IPS DF 19.7 (cell line): Measurements from ENCODE around the gene MYO5C.
"Not testable (repeated sequence)": the region's sequence is repeated elsewhere in the genome, so short reads cannot be mapped to it uniquely, and the experiment has no call there.

Source experiments
- DNase-seq: peaks from one replicate; pipeline ENCODE4 v3.0.0-alpha.2; 2013; ENCODE audit warnings: low read depth, low spot score

MYO5C gene

DNA sequence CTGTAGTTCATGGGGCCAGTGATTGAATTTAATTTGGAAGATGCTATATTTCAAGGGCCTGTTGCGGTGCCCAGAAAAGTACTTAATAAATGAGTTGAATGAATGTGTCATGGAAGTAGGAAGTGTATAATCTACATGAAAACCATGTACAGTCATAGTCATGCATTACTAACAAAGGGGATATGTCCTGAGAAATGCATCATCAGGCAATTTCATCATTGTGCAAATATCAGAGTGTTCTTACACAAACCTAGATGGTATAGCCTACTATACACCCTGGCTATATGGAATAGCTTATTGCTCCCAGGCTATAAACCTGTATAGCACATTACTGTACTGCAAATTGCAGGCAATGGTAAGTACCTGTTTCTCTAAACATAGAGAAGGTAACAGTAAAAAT lies 10.7 kb upstream of the MYO5C start:
- no peak for DNase-seq

- no peak for DNase-seq
Observed at GRCh38 chr15:52303093-52303772, 7.6 kb upstream of the MYO5C start.

DNA sequence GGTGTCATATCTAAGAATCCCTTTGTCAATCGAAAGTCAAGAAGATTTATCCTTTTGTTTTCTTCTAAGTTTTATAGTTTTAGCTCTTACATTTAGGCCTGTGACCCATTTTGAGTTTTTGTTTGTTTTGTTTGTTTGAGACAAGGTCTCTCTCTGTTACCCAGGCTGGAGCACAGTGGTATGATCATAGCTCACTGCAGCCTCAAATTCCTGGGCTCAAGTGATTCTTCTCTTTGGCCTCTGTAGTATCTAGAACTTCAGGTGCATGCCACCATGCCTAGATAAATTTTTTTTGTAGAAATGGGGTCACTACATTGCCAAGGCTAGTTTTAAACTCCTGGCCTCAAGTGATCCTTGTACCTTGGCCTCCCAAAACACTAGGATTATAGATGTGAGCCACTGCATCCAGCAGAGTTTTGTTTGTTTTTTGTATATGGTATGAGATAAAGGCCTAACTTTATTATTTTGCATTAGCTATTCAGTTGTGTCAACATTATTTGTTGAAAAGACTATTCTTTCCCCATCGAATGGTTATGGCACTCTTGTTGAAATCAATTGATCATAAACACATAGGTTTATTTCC lies 5.8 kb upstream of the MYO5C start:
- no peak for DNase-seq

- DNase-seq, result no peak
Observed at GRCh38 chr15:52294881-52295420, 653 bp downstream of the MYO5C start.

DNA sequence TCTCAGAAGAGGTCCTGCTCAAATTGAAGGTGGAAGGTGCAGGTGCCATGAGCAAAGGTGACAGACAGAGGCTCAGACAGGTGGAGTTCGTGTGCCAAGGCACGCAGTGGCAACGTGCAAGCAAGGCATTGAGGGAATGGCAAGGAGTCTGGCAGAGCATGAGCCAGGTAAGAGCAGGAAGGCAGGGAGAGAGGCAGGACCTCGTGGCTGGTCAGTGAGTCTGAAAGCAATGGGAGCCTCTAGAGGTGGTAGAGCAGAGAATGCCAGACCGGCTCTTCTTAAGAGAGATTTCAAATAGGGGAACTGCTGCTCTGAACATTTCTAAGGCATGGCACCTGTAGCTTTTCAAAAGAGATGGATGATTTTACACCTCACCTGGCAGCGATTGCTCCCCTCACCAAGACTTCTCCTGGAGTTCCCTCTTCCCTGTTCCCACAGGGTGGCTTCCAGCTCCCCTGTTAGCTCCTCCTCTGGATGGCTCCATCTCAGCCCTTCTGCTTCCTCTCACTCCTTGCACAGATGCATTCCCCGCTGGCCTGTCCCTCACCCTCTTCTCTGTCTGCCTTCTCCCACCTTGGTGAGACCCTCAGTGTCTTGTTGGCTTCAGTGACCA lies 2.7 kb downstream of the MYO5C start:
- DNase-seq, result no peak

DNA sequence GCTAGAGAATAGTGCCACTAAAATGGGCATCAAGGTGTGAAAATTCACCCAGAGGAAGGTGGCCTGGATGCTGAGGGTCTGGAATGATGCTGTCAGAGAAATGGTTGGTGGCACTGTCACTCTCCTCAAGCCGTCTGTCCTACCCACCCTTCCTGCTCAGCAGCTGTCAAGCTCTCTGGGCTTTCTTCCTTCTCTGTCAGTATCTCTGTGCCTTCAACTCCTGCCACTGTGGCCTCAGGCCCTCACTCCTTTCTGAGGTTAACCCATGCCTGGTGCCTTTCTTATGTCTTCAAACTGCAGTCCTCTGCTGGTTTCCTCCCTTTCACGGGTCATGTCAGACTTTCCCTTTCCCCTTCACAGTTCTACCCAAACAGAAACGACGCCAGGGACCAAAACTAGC lies 4.4 kb downstream of the MYO5C start:
- DNase-seq, result no peak

- no peak for DNase-seq
Observed at GRCh38 chr15:52290800-52291199, 4.8 kb downstream of the MYO5C start.

- DNase-seq, result no peak
Observed at GRCh38 chr15:52290329-52290728, 5.3 kb downstream of the MYO5C start.

DNA sequence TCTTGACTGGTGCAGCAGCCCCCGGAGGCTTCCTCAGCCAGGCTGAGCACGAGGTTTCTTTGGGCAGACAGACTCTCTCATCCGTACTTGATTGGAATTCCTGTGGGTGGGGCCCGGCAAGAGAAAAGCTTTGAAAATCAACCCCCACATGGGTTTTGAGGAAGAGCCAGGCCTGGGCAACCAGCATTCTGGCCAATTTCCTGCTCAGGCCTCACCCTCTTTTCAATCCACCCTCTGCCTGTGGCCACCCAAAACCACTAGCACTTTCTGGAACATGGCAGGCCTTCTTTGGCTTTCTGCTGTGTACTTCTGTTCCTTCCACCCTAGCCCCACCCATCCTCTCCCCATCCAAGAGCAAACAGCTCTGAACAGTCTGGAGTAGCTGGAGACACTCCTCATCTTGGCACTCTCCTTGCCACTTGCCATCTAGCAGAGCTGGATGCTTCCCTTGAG lies 5.9 kb downstream of the MYO5C start:
- DNase-seq, result no peak

- DNase-seq, result no peak
Observed at GRCh38 chr15:52288986-52289385, 6.6 kb downstream of the MYO5C start.

DNA sequence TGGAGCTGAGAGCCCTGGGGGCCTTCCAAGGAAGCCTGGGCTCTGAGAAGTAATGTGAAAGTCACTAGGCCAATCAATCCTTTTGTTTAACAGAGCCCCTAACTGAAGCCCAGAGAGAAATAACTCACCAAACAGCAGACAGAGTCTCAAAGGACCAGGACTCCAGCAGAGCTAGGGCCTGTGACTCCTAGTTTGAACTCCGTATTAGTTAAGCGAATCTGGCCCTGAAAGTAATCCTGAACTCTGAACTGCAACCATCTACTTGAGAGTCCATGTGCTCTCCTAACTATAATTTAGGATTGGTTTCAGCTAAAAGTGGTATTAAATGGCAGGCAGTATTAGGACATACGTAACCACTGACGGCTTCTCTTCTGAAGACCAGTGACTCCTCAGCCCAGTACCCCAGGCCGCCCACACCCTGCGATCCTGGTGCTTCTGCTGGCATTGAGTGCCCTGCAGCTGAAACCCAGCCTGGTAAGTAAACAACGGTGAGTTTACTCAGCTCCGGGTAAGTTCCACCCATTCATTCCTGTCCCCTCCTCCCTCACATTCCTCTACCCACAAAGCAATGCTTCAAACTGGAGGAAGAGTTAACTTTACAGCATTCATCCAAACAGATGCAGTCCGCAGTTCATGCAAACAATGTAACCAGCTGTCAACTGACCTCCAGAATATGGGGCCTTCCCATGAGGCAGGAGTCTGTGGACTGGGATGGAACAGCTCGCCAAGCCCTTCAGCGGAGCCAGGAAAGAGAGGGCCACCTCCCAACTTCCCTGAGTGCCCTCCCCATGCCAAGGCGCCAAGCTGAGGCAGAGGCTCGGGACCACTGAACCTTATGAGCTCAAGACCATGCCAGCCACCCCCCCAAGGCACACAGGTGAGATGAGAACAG lies 7.3 kb downstream of the MYO5C start:
- DNase-seq, result no peak

DNA sequence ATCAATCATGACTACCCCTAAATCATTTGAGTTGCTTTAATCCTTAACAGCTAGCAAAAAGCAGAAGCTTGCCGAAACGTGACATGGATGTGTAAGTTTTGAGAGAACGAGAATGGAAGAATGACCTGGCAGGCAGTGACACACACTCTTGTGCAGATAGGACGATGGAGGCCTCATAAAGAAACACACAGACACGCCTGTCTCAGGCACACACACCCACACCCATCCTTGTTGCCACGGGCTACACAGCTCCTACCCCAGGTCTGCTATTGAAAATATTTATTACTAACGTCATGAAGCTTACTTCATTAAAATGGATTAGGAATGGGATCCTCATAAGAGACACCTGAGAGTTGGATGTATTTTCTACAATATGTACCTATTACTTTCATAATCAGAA lies 8.5 kb downstream of the MYO5C start:
- DNase-seq, result no peak

DNA sequence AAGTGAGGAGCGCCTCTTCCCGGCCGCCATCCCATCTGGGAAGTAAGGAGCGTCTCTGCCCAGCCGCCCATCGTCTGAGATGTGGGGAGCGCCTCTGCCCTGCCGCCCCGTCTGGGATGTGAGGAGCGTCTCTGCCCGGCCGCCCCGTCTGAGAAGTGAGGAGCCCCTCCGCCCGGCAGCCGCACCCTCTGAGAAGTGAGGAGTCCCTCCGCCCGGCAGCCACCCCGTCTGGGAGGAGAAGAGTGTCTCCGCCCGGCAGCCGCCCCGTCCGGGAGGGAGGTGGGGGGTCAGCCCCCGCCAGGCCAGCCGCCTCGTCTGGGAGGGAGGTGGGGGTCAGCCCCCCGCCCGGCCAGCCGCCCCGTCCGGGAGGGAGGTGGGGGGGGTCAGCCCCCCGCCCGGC lies 9.7 kb downstream of the MYO5C start:
- not testable (repeated sequence) for DNase-seq

DNA sequence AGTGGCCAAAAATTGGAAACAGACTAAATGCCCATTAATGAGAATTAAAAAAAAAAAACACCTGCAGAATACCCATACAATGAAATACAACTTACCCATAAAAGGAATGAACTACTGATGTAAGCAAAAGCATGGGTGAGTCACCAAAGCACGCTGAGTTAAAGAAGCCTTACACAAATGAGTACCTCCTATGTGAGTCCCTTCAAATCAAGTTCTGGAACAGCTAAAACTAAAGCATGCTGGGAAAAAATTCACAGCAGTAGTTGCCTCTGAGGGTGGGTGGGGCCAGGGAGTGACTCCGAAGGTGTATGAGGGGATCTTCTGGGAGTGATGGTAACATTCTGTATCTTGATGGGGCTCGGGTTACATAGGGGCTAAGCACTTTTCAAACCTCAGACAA lies 11.4 kb downstream of the MYO5C start:
- DNase-seq, result no peak

DNA sequence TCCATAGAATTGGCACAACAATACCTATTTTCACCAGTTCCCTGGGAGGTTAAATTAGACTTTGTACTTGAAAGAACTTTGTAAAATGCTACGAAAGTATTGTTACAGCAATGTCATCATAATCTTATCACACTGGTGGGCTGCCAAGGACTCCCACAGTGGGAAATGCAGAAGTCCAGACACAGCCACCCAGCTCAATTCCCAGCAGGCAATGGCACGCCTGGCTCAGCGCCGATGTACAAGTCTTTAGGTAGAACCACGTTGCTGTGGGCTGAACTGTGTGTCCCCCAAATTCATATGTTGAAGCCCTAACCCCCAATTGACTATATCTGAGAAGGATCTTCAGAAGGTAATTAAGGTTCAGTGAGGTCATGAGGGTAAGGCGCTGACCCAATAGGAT lies 12.3 kb downstream of the MYO5C start:
- no peak for DNase-seq

DNA sequence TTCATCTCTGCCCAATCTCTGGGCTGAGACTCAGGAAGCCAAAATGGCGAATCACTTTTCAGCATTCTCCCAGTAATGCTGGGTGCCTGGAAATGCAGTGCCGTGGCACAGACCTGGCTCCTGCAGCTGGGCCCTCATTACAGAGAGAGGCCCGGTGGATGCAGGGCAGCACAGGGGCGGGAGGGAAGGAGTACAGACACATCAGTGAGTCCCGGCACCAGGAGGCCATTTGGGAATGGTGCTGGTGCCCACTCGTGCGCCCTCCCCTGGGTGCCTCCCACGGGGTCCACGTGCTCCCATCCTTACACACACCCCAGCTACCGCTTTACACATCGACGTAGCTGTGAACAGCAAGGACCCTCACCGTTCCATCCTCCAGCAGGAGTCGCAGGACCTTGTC lies 13.2 kb downstream of the MYO5C start:
- no peak for DNase-seq

DNA sequence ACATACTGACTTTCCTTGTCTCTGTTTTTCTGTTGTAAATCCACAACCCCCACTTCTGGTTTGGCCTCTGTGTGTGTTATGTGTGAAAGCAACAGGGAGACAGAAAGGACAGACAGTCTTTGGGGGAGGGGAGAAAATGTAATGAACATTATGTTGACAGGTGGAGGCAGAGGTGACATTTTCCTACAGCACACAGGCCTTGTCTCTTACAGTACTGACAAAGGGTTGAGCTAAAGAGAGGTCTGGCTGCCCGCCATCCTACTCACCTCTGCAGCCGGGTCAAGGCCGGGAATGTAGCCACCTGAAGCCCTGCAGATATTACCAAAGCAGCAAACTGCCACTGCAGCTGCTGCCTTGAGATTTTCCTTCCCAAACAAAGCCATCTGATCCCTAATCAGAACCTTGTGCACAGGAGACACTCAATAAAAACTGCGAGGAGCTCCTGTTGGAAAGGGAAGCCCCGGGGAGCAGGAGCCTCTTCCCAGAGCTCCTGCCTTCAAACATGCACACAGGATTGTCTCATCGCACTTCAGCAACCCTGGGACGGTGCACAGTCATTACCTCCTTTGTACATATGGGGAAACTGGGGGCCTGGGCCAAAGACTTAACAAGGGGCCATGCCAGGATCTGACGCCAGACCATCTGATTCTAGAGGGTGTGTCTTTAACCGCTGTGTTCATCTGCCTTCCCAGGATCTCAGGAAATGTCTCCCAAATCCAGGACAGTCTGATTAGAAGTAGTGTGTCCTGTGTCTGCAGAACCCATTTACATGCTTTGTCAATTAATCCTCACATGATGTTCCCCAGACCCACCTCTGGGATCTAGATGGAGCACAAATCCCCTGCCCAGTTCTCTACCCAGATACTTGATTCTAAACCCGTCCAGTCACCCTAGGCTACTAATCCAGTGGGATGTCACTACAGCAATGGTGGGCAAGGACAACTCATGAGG lies 14.2 kb downstream of the MYO5C start:
- no peak for DNase-seq

GRCh38 chr15:52280326-52281084 lies 15.1 kb downstream of the MYO5C start:
- DNase-seq, result no peak

- DNase-seq, result no peak
Observed at GRCh38 chr15:52278636-52279367, 16.8 kb downstream of the MYO5C start.
